HepG2 (cell line): ENCODE measurements around the gene TRIM3. TPM values are rescaled to one million over a fixed set of nuclear protein-coding genes. Genes with fewer than 3 reads are reported as not detected.
A peak's percentile ranks its signal among the peaks of the same experiment; 100 is the strongest.

Source experiments
- ARNT2 ChIP-seq: sonication (generic); formaldehyde crosslinking; IDR thresholded peaks from 2 replicates; pipeline ENCODE4 v1.8.0; 2022; ENCODE audit warnings: mild to moderate bottlenecking, low read depth, missing genetic modification reagents, moderate library complexity
- FUBP1 ChIP-seq: sonication (generic); formaldehyde crosslinking; IDR thresholded peaks from 2 replicates; pipeline ENCODE4 v1.5.1; 2020; ENCODE audit warnings: missing genetic modification reagents, mild to moderate bottlenecking, borderline replicate concordance
- GABPB1 ChIP-seq: IDR thresholded peaks from 2 replicates; pipeline ENCODE4 v1.6.1; 2016; ENCODE audit warnings: mild to moderate bottlenecking, missing genetic modification reagents, moderate library complexity, missing compliant biosample characterization
- HIVEP1 ChIP-seq: sonication (generic); formaldehyde crosslinking; IDR thresholded peaks from 2 replicates; pipeline ENCODE4 v1.4.0; 2020; ENCODE audit warnings: mild to moderate bottlenecking, missing genetic modification reagents
- NFIB ChIP-seq: sonication (generic); formaldehyde crosslinking; IDR thresholded peaks from 2 replicates; pipeline ENCODE4 v1.9.0; 2021; ENCODE audit warnings: missing genetic modification reagents, mild to moderate bottlenecking, borderline replicate concordance
- PRDM15 ChIP-seq: sonication (generic); formaldehyde crosslinking; IDR thresholded peaks from 2 replicates; pipeline ENCODE4 v1.4.0; 2020; ENCODE audit warnings: missing genetic modification reagents
- RBFOX2 ChIP-seq: fragments of 200-400 bp; formaldehyde crosslinking; IDR thresholded peaks from 2 replicates; pipeline ENCODE4 v1.6.1; 2017; ENCODE audit warnings: low read depth, mild to moderate bottlenecking, low read length
- SAP130 ChIP-seq: IDR thresholded peaks from 2 replicates; pipeline ENCODE4 v1.6.1; 2016; ENCODE audit warnings: low read depth
- XRCC5 ChIP-seq: fragments of 200-400 bp; formaldehyde crosslinking; optimal IDR thresholded peaks from 2 replicates; pipeline ENCODE3; 2017; ENCODE audit warnings: mild to moderate bottlenecking, low read length
- ZBTB10 ChIP-seq: sonication (generic); formaldehyde crosslinking; IDR thresholded peaks from 2 replicates; pipeline ENCODE4 v1.4.0; 2020; ENCODE audit warnings: missing genetic modification reagents, borderline replicate concordance
- ZNF256 ChIP-seq: sonication (generic); formaldehyde crosslinking; conservative IDR thresholded peaks from 2 replicates; pipeline ENCODE4 v1.4.0; 2020; ENCODE audit warnings: missing genetic modification reagents
- polyA plus RNA-seq, 8 experiments: library from polyadenylated mRNA; depleted of rRNA in 3 of 8; stranded (reverse) in 7 of 8; unstranded in 1 of 8; fragments of >200 nt; fragmentation: Illumina TruSeq in 4 of 8; extraction: Trizol in 4 of 8; gene quantifications; 2 replicates each; pipeline versions ENCODE4 v1.2.1 to v1.2.3, GENCODE V29; 2011 to 2016; ENCODE audit warnings: low read depth in 4 of 8, missing spikeins in 1 of 8, mixed read lengths in 1 of 8; ENCODE audit not compliant: insufficient read depth in 1 of 8
- total RNA-seq, 5 experiments: library from RNA; depleted of rRNA; stranded (reverse); fragments of >200 nt; fragmentation: Illumina TruSeq; extraction: Trizol; gene quantifications; 2 replicates each; pipeline ENCODE4 v1.2.3, GENCODE V29; 2016; ENCODE audit warnings: low read depth in 1 of 5
- TF ChIP-seq, protein P1 (sequence below): sonication (generic); formaldehyde crosslinking; IDR thresholded peaks from 2 replicates; pipeline ENCODE4 v1.4.0; 2020; ENCODE audit warnings: low read depth, mild to moderate bottlenecking, missing genetic modification reagents

Gene TRIM3
- total and polyA plus RNA-seq, 2 of the 13 experiments (the other 11 are each of a cell fraction or from before 2014, with no cell fraction given), result 3.6 to 6.3 TPM

DNA sequence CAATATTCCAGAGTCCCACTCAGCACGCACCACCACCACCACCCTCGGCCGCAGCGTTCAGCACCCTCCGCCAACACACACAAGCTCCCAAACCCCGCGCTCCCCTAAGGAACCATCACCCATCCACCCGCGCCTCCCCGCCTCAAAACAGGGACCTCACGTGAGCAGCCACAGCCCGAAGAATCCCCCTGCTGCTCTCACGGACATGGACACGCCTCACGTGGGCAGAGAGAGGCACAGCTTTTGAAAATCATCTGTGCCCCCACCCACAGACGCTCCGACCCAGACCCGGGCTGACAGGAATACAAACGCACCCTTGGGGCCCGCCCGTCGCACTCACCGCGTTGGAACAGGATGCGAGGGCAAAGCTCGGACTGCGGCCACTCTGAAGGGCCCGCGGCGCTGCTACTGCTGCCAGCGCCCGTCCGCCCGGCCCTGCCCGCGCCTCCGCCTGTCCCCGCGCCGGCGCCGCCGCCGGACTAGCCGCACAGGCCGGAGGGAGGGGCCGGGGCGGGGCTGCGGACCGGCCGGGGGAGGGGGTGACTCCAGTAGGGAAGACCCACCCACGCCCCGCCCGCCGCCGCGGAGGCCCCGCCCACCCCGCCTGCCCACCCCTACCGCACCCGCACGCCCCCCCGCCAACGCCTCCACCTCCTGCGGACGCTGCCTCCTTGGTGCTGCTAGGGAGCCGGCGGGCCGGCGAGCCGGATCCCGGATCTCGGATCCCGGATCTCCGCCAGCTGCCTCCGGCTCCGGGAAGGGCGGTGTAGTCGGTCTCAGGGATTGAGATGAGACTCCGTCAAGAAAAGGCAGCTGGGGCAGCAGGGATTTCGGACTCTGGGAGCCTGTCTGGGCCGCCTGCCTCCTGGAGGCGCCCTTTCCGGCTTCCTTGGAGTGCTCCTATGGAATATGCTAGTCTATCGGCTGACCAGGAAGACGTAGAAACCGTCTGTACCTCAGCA is at the start of gene TRIM3 (continued):
- TF ChIP-seq ZBTB10 (CRISPR knock-in tag) (no peak), PRDM15 (CRISPR knock-in tag) (peak; percentile 92), SAP130 (CRISPR knock-in tag) (peak; percentile 67), GABPB1 (CRISPR knock-in tag) (peak; percentile 44; the same call in 1 of the 2 replicates), NFIB (CRISPR knock-in tag) (no peak), FUBP1 (CRISPR knock-in tag) (no peak), HIVEP1 (CRISPR knock-in tag) (0 out of 2 replicates have a peak, but pooled peaks have one; percentile 40), ARNT2 (0 out of 2 replicates have a peak, but pooled peaks have one; percentile 31), RBFOX2 (peak; percentile 50; the same call in 1 of the 2 replicates), XRCC5 (no peak), ZNF256 (no peak)
- TF ChIP-seq, protein P1, sequence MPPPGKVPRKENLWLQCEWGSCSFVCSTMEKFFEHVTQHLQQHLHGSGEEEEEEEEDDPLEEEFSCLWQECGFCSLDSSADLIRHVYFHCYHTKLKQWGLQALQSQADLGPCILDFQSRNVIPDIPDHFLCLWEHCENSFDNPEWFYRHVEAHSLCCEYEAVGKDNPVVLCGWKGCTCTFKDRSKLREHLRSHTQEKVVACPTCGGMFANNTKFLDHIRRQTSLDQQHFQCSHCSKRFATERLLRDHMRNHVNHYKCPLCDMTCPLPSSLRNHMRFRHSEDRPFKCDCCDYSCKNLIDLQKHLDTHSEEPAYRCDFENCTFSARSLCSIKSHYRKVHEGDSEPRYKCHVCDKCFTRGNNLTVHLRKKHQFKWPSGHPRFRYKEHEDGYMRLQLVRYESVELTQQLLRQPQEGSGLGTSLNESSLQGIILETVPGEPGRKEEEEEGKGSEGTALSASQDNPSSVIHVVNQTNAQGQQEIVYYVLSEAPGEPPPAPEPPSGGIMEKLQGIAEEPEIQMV, result 0 out of 2 replicates have a peak, but pooled peaks have one; percentile 51
